ENCODE measurements around the gene TRAPPC2B. TPM values are rescaled to one million over a fixed set of nuclear protein-coding genes. Genes with fewer than 3 reads are reported as not detected.

Gene TRAPPC2B
- total RNA-seq, 1 experiment from 2014 or later, result 16.8 TPM

GRCh38 chr19:57355916-57356315 lies 7.4 kb upstream of the TRAPPC2B start:
- Histone ChIP-seq H3K36me3 (ENCODE audit: insufficient read depth, low read length, poor library complexity, severe bottlenecking) (peaks cover 41% of the 10 kb centered on the region), H3K27me3 (replicated peaks; ENCODE audit: insufficient read depth, low read depth, low read length, poor library complexity) (no peaks in the 10 kb centered on the region), H3K27ac (ENCODE audit: low read depth, low read length, poor library complexity, severe bottlenecking) (no peak overlapping the region), H3K4me3 (ENCODE audit: low read depth, low read length, poor library complexity, severe bottlenecking) (no peak overlapping the region), H3K4me1 (ENCODE audit: insufficient read depth, low read length, poor library complexity, severe bottlenecking) (peaks cover 6% of the 10 kb centered on the region), H3K9me3 (ENCODE audit: low read depth, low read length, poor library complexity, severe bottlenecking) (peaks cover 12% of the 10 kb centered on the region)
- intact Hi-C loops (cut with micrococcal nuclease; ENCODE audit: unreplicated experiment), result no loop called here
- TF ChIP-seq CTCF (conservative IDR thresholded peaks at IDR 0.05; ENCODE audit: low read depth, low read length) (no peak), EZH2 (IDR thresholded peaks at IDR 0.05; ENCODE audit: borderline replicate concordance, low read depth, low read length, poor library complexity, severe bottlenecking) (no peak)
- POLR2A ChIA-PET (ENCODE audit: low non-redundant PET), result no interaction called here
- CTCF ChIA-PET, result no interaction called here
- no peak for DNase-seq (ENCODE audit: low spot score)
- BruUV-seq (replicated peaks), result no TSS peak

GRCh38 chr19:57357406-57357805 lies 5.9 kb upstream of the TRAPPC2B start:
- Histone ChIP-seq H3K9me3 (ENCODE audit: low read depth, low read length, poor library complexity, severe bottlenecking) (peaks cover 12% of the 10 kb centered on the region), H3K36me3 (ENCODE audit: insufficient read depth, low read length, poor library complexity, severe bottlenecking) (peaks cover 41% of the 10 kb centered on the region), H3K27me3 (replicated peaks; ENCODE audit: insufficient read depth, low read depth, low read length, poor library complexity) (no peaks in the 10 kb centered on the region), H3K4me3 (ENCODE audit: low read depth, low read length, poor library complexity, severe bottlenecking) (no peak overlapping the region), H3K27ac (ENCODE audit: low read depth, low read length, poor library complexity, severe bottlenecking) (no peak overlapping the region), H3K4me1 (ENCODE audit: insufficient read depth, low read length, poor library complexity, severe bottlenecking) (peaks cover 1% of the 10 kb centered on the region)
- POLR2A ChIA-PET (ENCODE audit: low non-redundant PET), result no interaction called here
- intact Hi-C loops (cut with micrococcal nuclease; ENCODE audit: unreplicated experiment), result no loop called here
- CTCF ChIA-PET, result no interaction called here
- no peak for DNase-seq (ENCODE audit: low spot score)
- TF ChIP-seq EZH2 (IDR thresholded peaks at IDR 0.05; ENCODE audit: borderline replicate concordance, low read depth, low read length, poor library complexity, severe bottlenecking), result no peak
- TF ChIP-seq CTCF (conservative IDR thresholded peaks at IDR 0.05; ENCODE audit: low read depth, low read length), result no peak
- no TSS peak for BruUV-seq (replicated peaks)

- BruUV-seq (replicated peaks), result no TSS peak
- H3K27ac ChIP-seq (ENCODE audit: low read depth, low read length, poor library complexity, severe bottlenecking), result no peak overlapping the region
- H3K27me3 ChIP-seq (replicated peaks; ENCODE audit: insufficient read depth, low read depth, low read length, poor library complexity), result no peaks in the 10 kb centered on the region
- intact Hi-C loops (cut with micrococcal nuclease; ENCODE audit: unreplicated experiment), result no loop called here
- no peaks in the 10 kb centered on the region for H3K4me1 ChIP-seq (ENCODE audit: insufficient read depth, low read length, poor library complexity, severe bottlenecking)
- no peak for DNase-seq (ENCODE audit: low spot score)
- peaks cover 37% of the 10 kb centered on the region for H3K36me3 ChIP-seq (ENCODE audit: insufficient read depth, low read length, poor library complexity, severe bottlenecking)
- H3K9me3 ChIP-seq (ENCODE audit: low read depth, low read length, poor library complexity, severe bottlenecking), result peaks cover 12% of the 10 kb centered on the region
- no peak overlapping the region for H3K4me3 ChIP-seq (ENCODE audit: low read depth, low read length, poor library complexity, severe bottlenecking)
- CTCF ChIA-PET, result no interaction called here
- POLR2A ChIA-PET (ENCODE audit: low non-redundant PET), result no interaction called here
- TF ChIP-seq EZH2 (IDR thresholded peaks at IDR 0.05; ENCODE audit: borderline replicate concordance, low read depth, low read length, poor library complexity, severe bottlenecking) (no peak), CTCF (conservative IDR thresholded peaks at IDR 0.05; ENCODE audit: low read depth, low read length) (no peak)
Observed at GRCh38 chr19:57359300-57359699, 4.1 kb upstream of the TRAPPC2B start.
